Activated T-helper 1 cell treated with Interleukin-2 at 50 U/mL for 16 hours (primary cell): Measurements from ENCODE around the gene ATAD2B.

Source experiments
- DNase-seq: peaks from one replicate; pipeline ENCODE4 v3.0.0-alpha.2; 2020; ENCODE audit warnings: low read depth

ATAD2B gene

GRCh38 chr2:23699580-23699925 is 227.4 kb downstream of the ATAD2B start:
- DNase-seq = no peak

GRCh38 chr2:23698721-23699579 is 228.0 kb downstream of the ATAD2B start:
- no peak for DNase-seq
